Measurements from ENCODE around the gene CRTC2. TPM values are rescaled to one million over a fixed set of nuclear protein-coding genes. Genes with fewer than 3 reads are reported as not detected.

Gene CRTC2
- total and polyA plus RNA-seq, 9 of the 15 experiments (the other 6 are each of a cell fraction or from before 2014, with no cell fraction given) = 2.7 to 26.4 (median 10.2) TPM

DNA sequence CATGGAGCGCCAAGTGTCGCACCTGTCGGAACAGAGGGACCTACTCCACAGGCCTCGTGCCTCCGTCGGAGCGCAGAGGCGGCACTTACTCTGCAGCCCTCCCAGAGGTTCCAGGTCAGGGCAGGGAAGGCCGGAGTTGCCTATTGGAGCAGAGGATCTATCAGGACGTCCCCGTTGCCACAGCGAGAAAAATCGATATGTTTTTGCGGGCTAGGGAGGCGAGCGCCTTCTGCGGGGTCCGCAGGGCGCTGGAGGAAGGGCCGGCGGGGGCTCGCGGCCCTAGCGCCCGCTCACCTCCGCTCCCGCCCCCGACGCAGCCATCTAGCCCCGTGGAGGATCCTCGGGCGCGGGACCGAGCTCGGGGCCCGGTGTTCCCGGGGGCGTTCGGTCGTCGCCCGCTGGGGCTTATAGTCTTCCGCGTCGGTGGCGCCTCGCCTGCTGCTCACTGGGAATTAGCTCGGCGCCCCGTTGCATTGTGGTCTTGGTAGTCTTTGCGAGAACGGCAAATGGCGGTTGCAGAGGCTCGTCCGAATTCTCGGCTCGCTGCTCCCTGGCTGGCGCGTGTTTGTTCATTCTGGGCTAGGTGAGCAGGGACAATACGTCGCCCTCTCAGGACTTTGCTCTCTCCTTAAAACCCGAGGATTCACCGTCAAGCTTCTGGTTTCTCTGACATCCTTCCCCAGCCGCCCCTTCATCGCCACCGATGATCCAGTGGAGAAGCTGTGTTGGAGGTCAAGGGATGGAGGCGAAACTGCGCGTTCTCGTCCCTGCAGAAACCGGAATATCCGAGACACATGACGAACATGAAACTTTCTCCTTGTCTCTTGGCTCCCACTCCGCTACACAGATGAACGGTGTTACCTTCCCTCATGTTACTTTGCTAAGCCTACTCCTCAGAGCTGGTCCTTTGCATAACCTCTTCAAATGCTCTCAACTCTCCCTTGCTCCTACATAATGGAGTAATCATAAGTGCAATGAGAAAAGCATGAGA lies 19.1 kb upstream of the CRTC2 start, which contains the start of gene JTB (continued):
- TF ChIP-seq TOE1 (IDR thresholded peaks at IDR 0.05; ENCODE audit: borderline replicate concordance) (peak; percentile 42; the same call in 1 of the 2 replicates), TOE1 (CRISPR knock-in tag; IDR thresholded peaks at IDR 0.05; ENCODE audit: borderline replicate concordance, low read depth) (peak; percentile 86; the same call in 1 of the 2 replicates), ZKSCAN3 (CRISPR knock-in tag; IDR thresholded peaks at IDR 0.05) (no peak), SIX5 (IDR thresholded peaks at IDR 0.05; ENCODE audit: borderline replicate concordance in 1 of 2, insufficient read depth in 1 of 2, low read depth in 1 of 2, low read length in 2 of 2) (peak; percentile 72), ZBTB26 (CRISPR knock-in tag; IDR thresholded peaks at IDR 0.05) (no peak; the same call in 1 of the 2 replicates), CREBBP (IDR thresholded peaks at IDR 0.05; ENCODE audit: low read depth, low read length) (no peak), SAFB (IDR thresholded peaks at IDR 0.05; ENCODE audit: borderline replicate concordance, low read depth, low read length) (no peak), BCL6 (CRISPR knock-in tag; IDR thresholded peaks at IDR 0.05) (no peak), SIN3A (IDR thresholded peaks at IDR 0.05; ENCODE audit: borderline replicate concordance in 2 of 2, control insufficient read depth in 1 of 2, low read depth in 2 of 2, low read length in 2 of 2) (peak; percentile 61 to 75; a peak in 3 of 4 replicates), GABPA (tag; conservative IDR thresholded peaks at IDR 0.05; ENCODE audit: low read depth) (0 out of 2 replicates have a peak, but pooled peaks have one; percentile 22), ZNF140 (CRISPR knock-in tag; IDR thresholded peaks at IDR 0.05) (no peak), SAFB2 (IDR thresholded peaks at IDR 0.05; ENCODE audit: borderline replicate concordance, low read depth, low read length, severe bottlenecking) (no peak), COPS2 (conservative IDR thresholded peaks at IDR 0.05) (no peak), ZNF75A (CRISPR knock-in tag; IDR thresholded peaks at IDR 0.05) (no peak), WHSC1 (IDR thresholded peaks at IDR 0.05; ENCODE audit: low read length) (no peak), ZNF197 (CRISPR knock-in tag; IDR thresholded peaks at IDR 0.05; ENCODE audit: low read depth) (no peak), CEBPG (CRISPR knock-in tag; IDR thresholded peaks at IDR 0.05) (no peak), CEBPG (tag; conservative IDR thresholded peaks at IDR 0.05 in 1 of 2, IDR thresholded peaks at IDR 0.05 in 1 of 2) (no peak), ZNF175 (CRISPR knock-in tag; IDR thresholded peaks at IDR 0.05; ENCODE audit: low read depth) (0 out of 2 replicates have a peak, but pooled peaks have one; percentile 30), CSDE1 (IDR thresholded peaks at IDR 0.05) (no peak), BDP1 (IDR thresholded peaks at IDR 0.05; ENCODE audit: insufficient read depth, insufficient read length) (no peak), HNRNPK (IDR thresholded peaks at IDR 0.05; ENCODE audit: low read depth, low read length, poor library complexity, severe bottlenecking) (no peak), STAT5B (CRISPR knock-in tag; IDR thresholded peaks at IDR 0.05) (no peak)
- TF ChIP-seq, protein P1, sequence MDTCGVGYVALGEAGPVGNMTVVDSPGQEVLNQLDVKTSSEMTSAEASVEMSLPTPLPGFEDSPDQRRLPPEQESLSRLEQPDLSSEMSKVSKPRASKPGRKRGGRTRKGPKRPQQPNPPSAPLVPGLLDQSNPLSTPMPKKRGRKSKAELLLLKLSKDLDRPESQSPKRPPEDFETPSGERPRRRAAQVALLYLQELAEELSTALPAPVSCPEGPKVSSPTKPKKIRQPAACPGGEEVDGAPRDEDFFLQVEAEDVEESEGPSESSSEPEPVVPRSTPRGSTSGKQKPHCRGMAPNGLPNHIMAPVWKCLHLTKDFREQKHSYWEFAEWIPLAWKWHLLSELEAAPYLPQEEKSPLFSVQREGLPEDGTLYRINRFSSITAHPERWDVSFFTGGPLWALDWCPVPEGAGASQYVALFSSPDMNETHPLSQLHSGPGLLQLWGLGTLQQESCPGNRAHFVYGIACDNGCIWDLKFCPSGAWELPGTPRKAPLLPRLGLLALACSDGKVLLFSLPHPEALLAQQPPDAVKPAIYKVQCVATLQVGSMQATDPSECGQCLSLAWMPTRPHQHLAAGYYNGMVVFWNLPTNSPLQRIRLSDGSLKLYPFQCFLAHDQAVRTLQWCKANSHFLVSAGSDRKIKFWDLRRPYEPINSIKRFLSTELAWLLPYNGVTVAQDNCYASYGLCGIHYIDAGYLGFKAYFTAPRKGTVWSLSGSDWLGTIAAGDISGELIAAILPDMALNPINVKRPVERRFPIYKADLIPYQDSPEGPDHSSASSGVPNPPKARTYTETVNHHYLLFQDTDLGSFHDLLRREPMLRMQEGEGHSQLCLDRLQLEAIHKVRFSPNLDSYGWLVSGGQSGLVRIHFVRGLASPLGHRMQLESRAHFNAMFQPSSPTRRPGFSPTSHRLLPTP (IDR thresholded peaks at IDR 0.05; ENCODE audit: borderline replicate concordance, extremely low read depth, insufficient read length) = no peak

All from K562 (cell line).